Measurements from ENCODE around the gene ST3GAL2. TPM values are rescaled to one million over a fixed set of nuclear protein-coding genes. Genes with fewer than 3 reads are reported as not detected.

Gene ST3GAL2
- total and polyA plus RNA-seq, 2 of the 4 experiments (the other 2 are of a cell fraction), result 17.4 to 17.7 TPM

- Histone ChIP-seq H2AK9ac (replicated peaks; ENCODE audit: low read depth, low read length, poor library complexity) (no peak overlapping the region), H3K14ac (replicated peaks; ENCODE audit: low read depth, low read length) (no peak overlapping the region), H3K56ac (ENCODE audit: extremely low read depth, insufficient read depth, low read length) (no peak overlapping the region), H3K27ac (ENCODE audit: insufficient read depth, low read length) (no peak overlapping the region), H2AK5ac (ENCODE audit: low read depth, low read length) (no peak overlapping the region), H3K9me3 (ENCODE audit: control insufficient read depth, insufficient read depth, low read length) (no peaks in the 10 kb centered on the region), H3K4me3 (ENCODE audit: insufficient read depth, low read depth, low read length) (no peak overlapping the region), H4K20me1 (ENCODE audit: insufficient read depth, low read length) (peaks cover 10% of the 10 kb centered on the region), H2BK5ac (ENCODE audit: low read depth, low read length, poor library complexity, severe bottlenecking) (no peak overlapping the region), H3K9me1 (ENCODE audit: insufficient read depth, low read length) (0 out of 2 replicates have a peak, but pooled peaks cover 3% of the 10 kb centered on the region), H2BK20ac (ENCODE audit: low read depth, low read length) (no peak overlapping the region), H3K36me3 (ENCODE audit: control insufficient read depth, insufficient read depth, low read length) (no peaks in the 10 kb centered on the region), H3K79me1 (ENCODE audit: low read depth in 1 of 2, low read length in 2 of 2) (peaks cover 3 to 19% of the 10 kb centered on the region in 2 experiments; a peak in 3 of 4 replicates), H3K4me2 (ENCODE audit: low read depth, low read length) (no peak overlapping the region), H2BK15ac (ENCODE audit: low read depth, low read length) (no peak overlapping the region), H3K18ac (ENCODE audit: low read depth, low read length) (no peak overlapping the region), H3K23ac (ENCODE audit: low read depth, low read length) (no peak overlapping the region), H4K5ac (ENCODE audit: low read depth, low read length) (no peak overlapping the region), H3K4me1 (ENCODE audit: control insufficient read depth, insufficient read depth, low read length) (peaks cover 4% of the 10 kb centered on the region; the same call in 1 of the 2 replicates), H2BK120ac (ENCODE audit: low read depth, low read length) (no peak overlapping the region), H3K27me3 (ENCODE audit: control insufficient read depth, insufficient read depth, low read length) (no peaks in the 10 kb centered on the region), H4K8ac (ENCODE audit: low read depth in 2 of 2, low read length in 2 of 2) (no peak overlapping the region), H3K9ac (ENCODE audit: low read depth, low read length) (no peak overlapping the region), H4K91ac (ENCODE audit: insufficient read depth, low read depth, low read length) (no peak overlapping the region), H3K4ac (ENCODE audit: low read depth, low read length) (no peak overlapping the region), H2AFZ (replicated peaks; ENCODE audit: low read length, poor library complexity) (no peak overlapping the region)
- no CpG with 5 or more reads among the region's 7 CpGs for WGBS, 2 experiments (ENCODE audit: extremely low coverage in 2 of 2, insufficient read length in 1 of 2)
- ChIA-PET POLR2A (ENCODE audit: unreplicated experiment) (interaction anchor here (0.6 kb wide), 1 partner anchor 11 kb away, joined by 22 read pairs; no protein-coding TSS in a partner anchor), CTCF (no interaction called here)
- intact Hi-C loops (cut with micrococcal nuclease), result no loop called here
- DNase-seq (no peak), ATAC-seq (ENCODE audit: low read depth) (no peak)
- dilution Hi-C loops (cut with HindIII; ENCODE audit: low sequenced_read_pairs, unreplicated experiment), result no loop called here
- no TSS peak for BruUV-seq (replicated peaks)
- TF ChIP-seq RAD21 (IDR thresholded peaks at IDR 0.05; ENCODE audit: low read length) (no peak), CEBPB (IDR thresholded peaks at IDR 0.05; ENCODE audit: low read depth, low read length) (no peak)
- in situ Hi-C loops (cut with MboI; ENCODE audit: low sequenced_read_pairs), result no loop called here
Observed at GRCh38 chr16:70442344-70442743, 3.4 kb upstream of the ST3GAL2 start.

Data from IMR-90 (cell line).